Neural cell (in vitro differentiated cells): Measurements from ENCODE around the gene SF3B2. TPM values are rescaled to one million over a fixed set of nuclear protein-coding genes. Genes with fewer than 3 reads are reported as not detected.

Source experiments
- H2AFZ ChIP-seq: fragments of 200-600, 300-800 bp; sonication (generic), shearing (Covaris generic); 2 replicates; pipeline ENCODE4 v1.6.0; 2014; ENCODE audit warnings: low read depth, mild to moderate bottlenecking, antibody characterized with exemption, low read length, moderate library complexity
- H3F3A ChIP-seq: fragments of 200-600 bp; shearing (Covaris generic); 2 replicates; pipeline ENCODE4 v1.6.1; 2016; ENCODE audit warnings: mild to moderate bottlenecking, moderate library complexity, mixed read lengths, antibody characterized with exemption, low read length; ENCODE audit not compliant: insufficient read depth, poor library complexity, severe bottlenecking
- H3K27ac ChIP-seq: fragments of 200-600, 300-800 bp; sonication (generic), shearing (Covaris generic); 2 replicates; pipeline ENCODE4 v1.5.1; 2014; ENCODE audit warnings: mild to moderate bottlenecking, low read length, moderate library complexity
- H3K27me3 ChIP-seq: fragments of 300-800, 200-600 bp; sonication (generic), shearing (Covaris generic); 2 replicates; pipeline ENCODE4 v1.6.0; 2014; ENCODE audit warnings: mild to moderate bottlenecking, low read depth, low read length, moderate library complexity; ENCODE audit not compliant: insufficient read depth
- H3K36me3 ChIP-seq: fragments of 300-800, 200-600 bp; sonication (generic), shearing (Covaris generic); 2 replicates; pipeline ENCODE4 v1.5.1; 2014; ENCODE audit warnings: mild to moderate bottlenecking, antibody characterized with exemption, low read length, moderate library complexity; ENCODE audit not compliant: insufficient read depth
- H3K4me2 ChIP-seq: fragments of 300-800, 200-600 bp; sonication (generic), shearing (Covaris generic); 2 replicates; pipeline ENCODE4 v1.6.0; 2014; ENCODE audit warnings: mild to moderate bottlenecking, low read length
- H3K4me3 ChIP-seq: fragments of 300-800, 200-600 bp; sonication (generic), shearing (Covaris generic); 2 replicates; pipeline ENCODE4 v1.5.1; 2014; ENCODE audit warnings: mild to moderate bottlenecking, low read length, moderate library complexity
- H3K79me2 ChIP-seq: fragments of 200-600 bp; shearing (Covaris generic); replicated peaks from 2 replicates; pipeline ENCODE4 v1.6.0; 2014; ENCODE audit warnings: mild to moderate bottlenecking, low read length, moderate library complexity; ENCODE audit not compliant: insufficient read depth
- H3K9ac ChIP-seq: fragments of 300-800, 200-600 bp; sonication (generic), shearing (Covaris generic); 2 replicates; pipeline ENCODE4 v1.6.1; 2016; ENCODE audit warnings: mild to moderate bottlenecking, low read length, mixed read lengths
- H3K9me2 ChIP-seq: fragments of 200-600 bp; shearing (Covaris generic); 2 replicates; pipeline ENCODE4 v1.6.1; 2016; ENCODE audit warnings: mild to moderate bottlenecking, low read length, mixed read lengths; ENCODE audit not compliant: insufficient read depth
- H3K9me3 ChIP-seq: fragments of 200-600, 300-800 bp; sonication (generic), shearing (Covaris generic); 2 replicates; pipeline ENCODE4 v1.6.1; 2016; ENCODE audit warnings: mild to moderate bottlenecking, mixed run types, low read length, moderate library complexity, mixed read lengths
- H4K20me1 ChIP-seq: fragments of 200-600 bp; shearing (Covaris generic); 2 replicates; pipeline ENCODE4 v1.6.1; 2016; ENCODE audit warnings: mild to moderate bottlenecking, mixed run types; ENCODE audit not compliant: insufficient read depth
- EP300 ChIP-seq: fragments of 450-650 bp; conservative IDR thresholded peaks from 2 replicates; pipeline ENCODE4 v1.6.1; 2014; ENCODE audit warnings: antibody characterized with exemption, mild to moderate bottlenecking, moderate library complexity; ENCODE audit not compliant: poor library complexity, severe bottlenecking
- EZH2 ChIP-seq: fragments of 200-600, 300-800 bp; shearing (Covaris generic), sonication (generic); IDR thresholded peaks from 2 replicates; pipeline ENCODE4 v1.6.1; 2014; ENCODE audit warnings: antibody characterized with exemption, low read length, borderline replicate concordance, mild to moderate bottlenecking; ENCODE audit not compliant: insufficient read depth, poor library complexity, severe bottlenecking
- MXI1 ChIP-seq: fragments of 450-650 bp; conservative IDR thresholded peaks from 2 replicates; pipeline ENCODE4 v1.6.1; 2014; ENCODE audit warnings: antibody characterized with exemption, mild to moderate bottlenecking; ENCODE audit not compliant: poor library complexity, severe bottlenecking
- POLR2AphosphoS5 ChIP-seq: IDR thresholded peaks from 2 replicates; pipeline ENCODE4 v1.6.1; 2012
- RAD21 ChIP-seq: fragments of 450-650 bp; conservative IDR thresholded peaks from 2 replicates; pipeline ENCODE4 v1.6.1; 2014; ENCODE audit warnings: antibody characterized with exemption, mild to moderate bottlenecking, moderate library complexity
- SMC3 ChIP-seq: fragments of 450-650 bp; conservative IDR thresholded peaks from 2 replicates; pipeline ENCODE4 v1.6.1; 2014; ENCODE audit warnings: antibody characterized with exemption, mild to moderate bottlenecking, moderate library complexity; ENCODE audit not compliant: poor library complexity
- TAF1 ChIP-seq: IDR thresholded peaks from 2 replicates; pipeline ENCODE4 v1.6.1; 2012; ENCODE audit warnings: low read depth
- polyA plus RNA-seq: library from polyadenylated mRNA; depleted of rRNA; stranded (reverse); fragments of >200 nt; gene quantifications from 2 replicates; pipeline ENCODE4 v1.2.3, GENCODE V29; 2014
- TF ChIP-seq, protein P1 (sequence below): fragments of 450-650 bp; IDR thresholded peaks from 2 replicates; pipeline ENCODE4 v1.5.1; 2014; ENCODE audit warnings: antibody characterized with exemption, mild to moderate bottlenecking, moderate library complexity; ENCODE audit not compliant: poor library complexity, severe bottlenecking
- TF ChIP-seq, protein P2 (sequence below): IDR thresholded peaks from 2 replicates; pipeline ENCODE4 v1.6.1; 2012; ENCODE audit warnings: borderline replicate concordance

SF3B2 gene
- polyA plus RNA-seq, 1 donor from 2014 or later: 121 TPM

DNA sequence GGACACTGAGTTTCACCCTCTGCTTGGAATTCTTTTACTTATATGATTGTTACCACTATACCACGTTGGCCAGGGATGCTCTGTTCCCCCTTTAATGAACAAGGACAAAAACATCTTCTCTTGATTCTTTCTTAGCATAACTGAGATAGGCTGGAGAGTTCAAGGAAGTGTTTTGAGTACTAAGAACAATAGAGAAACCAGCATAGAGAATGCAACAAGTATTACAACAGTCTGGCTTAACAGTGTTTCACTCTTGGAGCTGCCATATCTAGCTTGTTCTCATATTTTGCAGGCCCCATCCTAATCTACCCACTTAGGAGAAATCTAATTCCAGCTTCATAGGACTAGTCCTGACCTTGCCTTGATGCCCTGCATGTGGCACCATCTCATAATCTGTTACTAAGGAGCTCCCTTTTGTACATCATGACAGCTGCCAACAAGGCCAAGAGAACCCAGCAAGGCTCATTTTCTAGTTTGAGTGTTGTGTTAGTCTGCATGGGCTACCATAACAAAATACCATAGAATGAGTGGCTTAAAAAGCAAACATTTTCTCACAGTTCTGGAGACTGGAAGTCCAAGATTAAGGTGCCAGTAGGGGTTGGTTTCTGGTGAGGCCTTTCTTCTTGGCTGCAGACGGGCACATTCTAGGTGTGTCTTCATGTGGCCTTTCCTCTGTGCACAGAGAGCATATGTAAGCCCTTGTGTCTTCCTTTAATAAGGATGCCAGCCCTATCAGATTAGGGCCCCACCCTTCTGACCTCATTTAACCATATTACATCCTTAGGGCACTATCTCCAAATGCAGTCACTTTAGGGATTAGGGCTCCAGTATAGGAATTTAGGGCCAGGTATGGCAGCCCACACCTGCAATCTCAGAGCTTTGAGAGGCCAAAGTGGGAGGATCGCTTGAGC lies 55.7 kb downstream of the SF3B2 start:
- Histone ChIP-seq H3K9ac (no peak overlapping the region), H3K27me3 (no peaks in the 10 kb centered on the region), H3K4me2 (no peak overlapping the region), H4K20me1 (no peaks in the 10 kb centered on the region), H2AFZ (no peak overlapping the region), H3K4me3 (no peak overlapping the region), H3K79me2 (no peaks in the 10 kb centered on the region), H3K9me2 (no peaks in the 10 kb centered on the region), H3K27ac (no peak overlapping the region), H3K36me3 (no peaks in the 10 kb centered on the region), H3F3A (no peaks in the 10 kb centered on the region), H3K9me3 (no peaks in the 10 kb centered on the region)
- TF ChIP-seq EZH2: no peak
- TF ChIP-seq, protein P1, sequence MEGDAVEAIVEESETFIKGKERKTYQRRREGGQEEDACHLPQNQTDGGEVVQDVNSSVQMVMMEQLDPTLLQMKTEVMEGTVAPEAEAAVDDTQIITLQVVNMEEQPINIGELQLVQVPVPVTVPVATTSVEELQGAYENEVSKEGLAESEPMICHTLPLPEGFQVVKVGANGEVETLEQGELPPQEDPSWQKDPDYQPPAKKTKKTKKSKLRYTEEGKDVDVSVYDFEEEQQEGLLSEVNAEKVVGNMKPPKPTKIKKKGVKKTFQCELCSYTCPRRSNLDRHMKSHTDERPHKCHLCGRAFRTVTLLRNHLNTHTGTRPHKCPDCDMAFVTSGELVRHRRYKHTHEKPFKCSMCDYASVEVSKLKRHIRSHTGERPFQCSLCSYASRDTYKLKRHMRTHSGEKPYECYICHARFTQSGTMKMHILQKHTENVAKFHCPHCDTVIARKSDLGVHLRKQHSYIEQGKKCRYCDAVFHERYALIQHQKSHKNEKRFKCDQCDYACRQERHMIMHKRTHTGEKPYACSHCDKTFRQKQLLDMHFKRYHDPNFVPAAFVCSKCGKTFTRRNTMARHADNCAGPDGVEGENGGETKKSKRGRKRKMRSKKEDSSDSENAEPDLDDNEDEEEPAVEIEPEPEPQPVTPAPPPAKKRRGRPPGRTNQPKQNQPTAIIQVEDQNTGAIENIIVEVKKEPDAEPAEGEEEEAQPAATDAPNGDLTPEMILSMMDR: no peak
- TF ChIP-seq SMC3: no peak
- no peak for TF ChIP-seq RAD21
- TF ChIP-seq TAF1: no peak
- no peak for TF ChIP-seq EP300
- TF ChIP-seq, protein P2, sequence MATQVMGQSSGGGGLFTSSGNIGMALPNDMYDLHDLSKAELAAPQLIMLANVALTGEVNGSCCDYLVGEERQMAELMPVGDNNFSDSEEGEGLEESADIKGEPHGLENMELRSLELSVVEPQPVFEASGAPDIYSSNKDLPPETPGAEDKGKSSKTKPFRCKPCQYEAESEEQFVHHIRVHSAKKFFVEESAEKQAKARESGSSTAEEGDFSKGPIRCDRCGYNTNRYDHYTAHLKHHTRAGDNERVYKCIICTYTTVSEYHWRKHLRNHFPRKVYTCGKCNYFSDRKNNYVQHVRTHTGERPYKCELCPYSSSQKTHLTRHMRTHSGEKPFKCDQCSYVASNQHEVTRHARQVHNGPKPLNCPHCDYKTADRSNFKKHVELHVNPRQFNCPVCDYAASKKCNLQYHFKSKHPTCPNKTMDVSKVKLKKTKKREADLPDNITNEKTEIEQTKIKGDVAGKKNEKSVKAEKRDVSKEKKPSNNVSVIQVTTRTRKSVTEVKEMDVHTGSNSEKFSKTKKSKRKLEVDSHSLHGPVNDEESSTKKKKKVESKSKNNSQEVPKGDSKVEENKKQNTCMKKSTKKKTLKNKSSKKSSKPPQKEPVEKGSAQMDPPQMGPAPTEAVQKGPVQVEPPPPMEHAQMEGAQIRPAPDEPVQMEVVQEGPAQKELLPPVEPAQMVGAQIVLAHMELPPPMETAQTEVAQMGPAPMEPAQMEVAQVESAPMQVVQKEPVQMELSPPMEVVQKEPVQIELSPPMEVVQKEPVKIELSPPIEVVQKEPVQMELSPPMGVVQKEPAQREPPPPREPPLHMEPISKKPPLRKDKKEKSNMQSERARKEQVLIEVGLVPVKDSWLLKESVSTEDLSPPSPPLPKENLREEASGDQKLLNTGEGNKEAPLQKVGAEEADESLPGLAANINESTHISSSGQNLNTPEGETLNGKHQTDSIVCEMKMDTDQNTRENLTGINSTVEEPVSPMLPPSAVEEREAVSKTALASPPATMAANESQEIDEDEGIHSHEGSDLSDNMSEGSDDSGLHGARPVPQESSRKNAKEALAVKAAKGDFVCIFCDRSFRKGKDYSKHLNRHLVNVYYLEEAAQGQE: no peak
- TF ChIP-seq MXI1: no peak
- no peak for TF ChIP-seq POLR2AphosphoS5

GRCh38 chr11:66109294-66109693 lies 57.1 kb downstream of the SF3B2 start:
- H3K79me2 ChIP-seq: no peaks in the 10 kb centered on the region
- no peak for TF ChIP-seq MXI1
- no peak for TF ChIP-seq TAF1
- TF ChIP-seq, protein P1: no peak
- no peak for TF ChIP-seq SMC3
- no peak for TF ChIP-seq EP300

More at GRCh38 chr11:66109294-66109693, 57.1 kb downstream of the SF3B2 start:
- Histone ChIP-seq H3K27ac (no peak overlapping the region), H3K4me3 (no peak overlapping the region), H3K36me3 (no peaks in the 10 kb centered on the region), H3K9me3 (no peaks in the 10 kb centered on the region), H3K4me2 (no peak overlapping the region), H2AFZ (no peak overlapping the region), H3K9me2 (no peaks in the 10 kb centered on the region), H3K27me3 (no peaks in the 10 kb centered on the region), H3F3A (no peaks in the 10 kb centered on the region), H4K20me1 (no peaks in the 10 kb centered on the region), H3K9ac (no peak overlapping the region)
